ENCODE results near the gene KRTAP10-12. TPM values are rescaled to one million over a fixed set of nuclear protein-coding genes. Genes with fewer than 3 reads are reported as not detected.
"Not testable (repeated sequence)": the region's sequence is repeated elsewhere in the genome, so short reads cannot be mapped to it uniquely, and the experiment has no call there.

KRTAP10-12 gene
- total RNA-seq, 2 experiments from 2014 or later = not detected

- peaks cover 4% of the 10 kb centered on the region for H3K27me3 Mint-ChIP-seq
- peak within 1 kb of the TSS; percentile 61 for H3K4me3 Mint-ChIP-seq
- peak within 1 kb of the TSS; percentile 96 for H3K27ac Mint-ChIP-seq
- H3K9me3 Mint-ChIP-seq (ENCODE audit: low read depth) = peaks cover 19% of the 10 kb centered on the region
- peak; percentile 84 for ATAC-seq
- H3K36me3 Mint-ChIP-seq = peaks cover 54% of the 10 kb centered on the region
- DNase-seq = peak; percentile 70
- CTCF ChIA-PET = interaction anchor here (1.0 to 1.6 kb wide), 4 partner anchors 8 to 144 kb away, joined by 3 to 4 read pairs (median 4); partner anchors contain the start of gene UBE2G2
- H3K4me1 Mint-ChIP-seq = peaks cover 64% of the 10 kb centered on the region
Measured at GRCh38 chr21:44657635-44658540, 39.1 kb upstream of the KRTAP10-12 start, which contains the start of gene KRTAP12-3. Gene KRTAP12-3, plus strand, starts transcription at chr21:44657932. Its CDS starts 48 bp downstream, at chr21:44657980.

GRCh38 chr21:44658541-44658910 lies 38.4 kb upstream of the KRTAP10-12 start:
- Mint-ChIP-seq H3K4me3 (peak overlapping the region; percentile 23), H3K27me3 (peaks cover 4% of the 10 kb centered on the region), H3K9me3 (ENCODE audit: low read depth) (peaks cover 21% of the 10 kb centered on the region), H3K36me3 (peaks cover 53% of the 10 kb centered on the region), H3K27ac (peak overlapping the region; percentile 96), H3K4me1 (peaks cover 63% of the 10 kb centered on the region)
- DNase-seq (no peak), ATAC-seq (no peak)
- CTCF ChIA-PET = interaction anchor here (1.0 to 1.6 kb wide), 3 partner anchors 9 to 143 kb away, joined by 3 to 4 read pairs (median 3); partner anchors contain the start of gene UBE2G2

GRCh38 chr21:44658913-44659595 lies 37.9 kb upstream of the KRTAP10-12 start:
- ATAC-seq = peak; percentile 59
- H3K4me1 Mint-ChIP-seq = peaks cover 58% of the 10 kb centered on the region
- peaks cover 48% of the 10 kb centered on the region for H3K36me3 Mint-ChIP-seq
- CTCF ChIA-PET = interaction anchor here (1.0 to 1.5 kb wide), 2 partner anchors 9 to 27 kb away, joined by 3 to 4 read pairs; no protein-coding TSS in a partner anchor
- peak overlapping the region; percentile 96 for H3K27ac Mint-ChIP-seq
- peaks cover 21% of the 10 kb centered on the region for H3K9me3 Mint-ChIP-seq (ENCODE audit: low read depth)
- peaks cover 4% of the 10 kb centered on the region for H3K27me3 Mint-ChIP-seq
- H3K4me3 Mint-ChIP-seq = peak overlapping the region; percentile 23
- DNase-seq = peak; percentile 67

GRCh38 chr21:44661567-44661966 lies 35.4 kb upstream of the KRTAP10-12 start:
- Mint-ChIP-seq H3K9me3 (ENCODE audit: low read depth) (peaks cover 14% of the 10 kb centered on the region), H3K4me1 (peaks cover 37% of the 10 kb centered on the region), H3K36me3 (peaks cover 35% of the 10 kb centered on the region)
- H3K27ac Mint-ChIP-seq, H3K27me3 Mint-ChIP-seq, CTCF ChIA-PET, H3K4me3 Mint-ChIP-seq, ATAC-seq, DNase-seq: not testable (repeated sequence)

- H3K4me1 Mint-ChIP-seq = peaks cover 5% of the 10 kb centered on the region
- peaks cover 16% of the 10 kb centered on the region for H3K36me3 Mint-ChIP-seq
Measured at GRCh38 chr21:44664691-44665090, 32.3 kb upstream of the KRTAP10-12 start.

GRCh38 chr21:44666401-44667320 lies 30.3 kb upstream of the KRTAP10-12 start, which contains the start of gene KRTAP12-2:
Gene KRTAP12-2, minus strand, starts transcription at chr21:44666927. Its CDS starts 41 bp downstream, at chr21:44666886.
- no peak for ATAC-seq
- Mint-ChIP-seq H3K4me1 (no peaks in the 10 kb centered on the region), H3K27me3 (peaks cover 20% of the 10 kb centered on the region), H3K27ac (no peak within 1 kb of the TSS), H3K4me3 (no peak within 1 kb of the TSS), H3K9me3 (ENCODE audit: low read depth) (peaks cover 9% of the 10 kb centered on the region), H3K36me3 (peaks cover 11% of the 10 kb centered on the region)
- no peak for DNase-seq
- CTCF ChIA-PET = no interaction called here

More at GRCh38 chr21:44664691-44665090, 32.3 kb upstream of the KRTAP10-12 start:
- Mint-ChIP-seq H3K27me3 (peaks cover 20% of the 10 kb centered on the region), H3K4me3 (no peak overlapping the region), H3K9me3 (ENCODE audit: low read depth) (peaks cover 10% of the 10 kb centered on the region), H3K27ac (no peak overlapping the region)
- ATAC-seq (no peak), DNase-seq (no peak)
- CTCF ChIA-PET = no interaction called here

- CTCF ChIA-PET = no interaction called here
- H3K27ac Mint-ChIP-seq = no peak overlapping the region
- no peak for ATAC-seq
- H3K27me3 Mint-ChIP-seq = peaks cover 16% of the 10 kb centered on the region
- peaks cover 5% of the 10 kb centered on the region for H3K36me3 Mint-ChIP-seq
- H3K4me3 Mint-ChIP-seq = no peak overlapping the region
- peaks cover 8% of the 10 kb centered on the region for H3K9me3 Mint-ChIP-seq (ENCODE audit: low read depth)
- DNase-seq = no peak
- no peaks in the 10 kb centered on the region for H3K4me1 Mint-ChIP-seq
Measured at GRCh38 chr21:44667612-44668011, 29.4 kb upstream of the KRTAP10-12 start.

GRCh38 chr21:44670642-44671432 lies 26.1 kb upstream of the KRTAP10-12 start:
- Mint-ChIP-seq H3K4me3 (no peak overlapping the region), H3K9me3 (ENCODE audit: low read depth) (peaks cover 14% of the 10 kb centered on the region), H3K27ac (no peak overlapping the region), H3K4me1 (no peaks in the 10 kb centered on the region), H3K36me3 (peaks cover 7% of the 10 kb centered on the region), H3K27me3 (peaks cover 13% of the 10 kb centered on the region)
- DNase-seq = no peak
- CTCF ChIA-PET = no interaction called here
- no peak for ATAC-seq

- no peak overlapping the region for H3K27ac Mint-ChIP-seq
- DNase-seq (no peak), ATAC-seq (no peak)
- H3K4me3 Mint-ChIP-seq = no peak overlapping the region
- peaks cover 14% of the 10 kb centered on the region for H3K9me3 Mint-ChIP-seq (ENCODE audit: low read depth)
- CTCF ChIA-PET = no interaction called here
- H3K36me3 Mint-ChIP-seq = peaks cover 7% of the 10 kb centered on the region
- H3K4me1 Mint-ChIP-seq = no peaks in the 10 kb centered on the region
- H3K27me3 Mint-ChIP-seq = peaks cover 13% of the 10 kb centered on the region
Measured at GRCh38 chr21:44671911-44672310, 25.1 kb upstream of the KRTAP10-12 start.

- peaks cover 3% of the 10 kb centered on the region for H3K27me3 Mint-ChIP-seq
- H3K27ac Mint-ChIP-seq = no peak overlapping the region
- ATAC-seq = no peak
- H3K9me3 Mint-ChIP-seq (ENCODE audit: low read depth) = peaks cover 7% of the 10 kb centered on the region
- peaks cover 1% of the 10 kb centered on the region for H3K36me3 Mint-ChIP-seq
- H3K4me1 Mint-ChIP-seq = no peaks in the 10 kb centered on the region
- DNase-seq = no peak
- CTCF ChIA-PET = no interaction called here
- no peak overlapping the region for H3K4me3 Mint-ChIP-seq
Measured at GRCh38 chr21:44677881-44678280, 19.1 kb upstream of the KRTAP10-12 start.

- H3K36me3 Mint-ChIP-seq = no peaks in the 10 kb centered on the region
- peaks cover 6% of the 10 kb centered on the region for H3K27me3 Mint-ChIP-seq
- peaks cover 7% of the 10 kb centered on the region for H3K4me1 Mint-ChIP-seq
- H3K27ac Mint-ChIP-seq = no peak overlapping the region
- DNase-seq (no peak), ATAC-seq (no peak)
- no peaks in the 10 kb centered on the region for H3K9me3 Mint-ChIP-seq (ENCODE audit: low read depth)
- CTCF ChIA-PET = no interaction called here
- H3K4me3 Mint-ChIP-seq = no peak overlapping the region
Measured at GRCh38 chr21:44681152-44681551, 15.8 kb upstream of the KRTAP10-12 start.
